GM18499 (cell line): Measurements from ENCODE around the gene CD14.
"Not testable (repeated sequence)": the region's sequence is repeated elsewhere in the genome, so short reads cannot be mapped to it uniquely, and the experiment has no call there.

Experiments used
- ATAC-seq: cut with Tn5 transposase; IDR thresholded peaks from one replicate; pipeline ENCODE4 v1.9.1; 2021; ENCODE audit warnings: moderate number of reproducible peaks; ENCODE audit not compliant: insufficient read depth, unreplicated experiment

Gene CD14

DNA sequence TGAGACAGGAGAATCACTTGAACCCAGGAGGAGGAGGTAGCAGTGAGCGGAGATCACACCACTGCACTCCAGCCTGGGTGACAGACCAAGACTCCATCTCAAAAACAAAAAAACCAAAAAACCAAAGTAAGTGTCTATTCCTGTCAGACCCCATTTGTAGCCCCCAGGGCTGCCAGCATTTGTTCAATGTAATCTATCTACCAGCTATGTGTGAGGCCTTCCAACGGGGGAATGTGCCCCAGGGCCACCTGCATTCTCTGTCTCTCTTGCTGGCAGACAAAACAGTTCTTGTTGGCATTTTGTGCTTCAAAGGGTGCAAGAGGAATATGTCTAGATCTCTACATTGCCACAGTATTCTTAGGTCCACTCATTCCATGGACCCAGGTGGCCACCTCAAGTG lies 34.1 kb downstream of the CD14 start:
- ATAC-seq, result no peak

DNA sequence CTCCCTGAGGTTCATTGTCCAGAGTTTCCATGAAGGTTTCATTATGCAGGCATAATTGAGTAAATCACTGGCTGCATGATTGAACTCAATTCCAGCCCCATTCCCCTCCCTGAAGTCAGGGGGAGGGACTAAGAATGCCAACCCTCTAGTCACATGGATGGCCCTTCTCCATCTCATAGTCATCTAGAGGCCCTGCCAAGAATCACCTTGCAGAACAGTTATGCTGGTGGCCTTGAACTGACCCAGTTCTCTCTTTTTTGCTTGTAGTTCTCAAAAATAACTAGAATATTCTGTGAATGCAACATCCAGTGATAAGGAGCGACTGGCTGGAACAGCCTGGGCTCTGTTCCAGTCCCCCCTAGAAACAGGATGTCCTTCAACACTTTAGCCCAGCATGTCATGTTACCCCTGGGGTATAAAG lies 36.6 kb downstream of the CD14 start:
- no peak for ATAC-seq

DNA sequence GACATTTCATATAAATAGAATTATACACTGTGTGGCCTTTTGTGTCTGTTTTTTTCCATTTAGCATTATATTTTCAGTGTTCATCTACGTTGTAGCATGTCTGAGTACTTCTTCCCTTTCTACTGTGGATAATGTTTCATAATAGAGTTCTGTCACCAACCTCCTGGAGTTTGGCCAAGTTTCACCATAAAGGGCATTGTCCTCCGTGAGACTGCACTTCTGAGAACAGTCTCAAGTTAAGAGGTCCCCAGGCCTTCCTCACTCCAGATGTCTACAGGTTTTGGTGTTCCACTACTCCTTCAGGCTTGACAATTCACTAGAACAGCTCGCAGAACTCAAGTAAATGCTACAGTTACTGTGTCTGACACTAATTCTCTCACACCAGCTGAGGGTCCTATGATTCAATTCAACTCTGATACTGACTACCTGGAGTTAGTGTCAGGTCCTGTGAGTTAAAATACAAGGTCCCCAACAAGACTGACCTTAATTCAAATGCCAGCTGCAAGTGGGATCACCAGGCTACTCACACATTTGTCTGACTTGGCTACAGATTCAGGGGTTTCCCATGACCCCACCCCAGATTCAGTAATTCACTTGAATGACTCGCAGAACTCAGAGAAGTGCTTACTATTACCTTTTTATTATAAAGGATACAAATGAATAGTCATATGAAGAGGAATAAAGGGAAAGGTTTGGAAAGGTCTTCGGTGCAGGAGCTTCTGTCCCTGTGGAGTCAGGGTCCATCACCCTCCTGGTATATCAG lies 37.3 kb downstream of the CD14 start:
- no peak for ATAC-seq

DNA sequence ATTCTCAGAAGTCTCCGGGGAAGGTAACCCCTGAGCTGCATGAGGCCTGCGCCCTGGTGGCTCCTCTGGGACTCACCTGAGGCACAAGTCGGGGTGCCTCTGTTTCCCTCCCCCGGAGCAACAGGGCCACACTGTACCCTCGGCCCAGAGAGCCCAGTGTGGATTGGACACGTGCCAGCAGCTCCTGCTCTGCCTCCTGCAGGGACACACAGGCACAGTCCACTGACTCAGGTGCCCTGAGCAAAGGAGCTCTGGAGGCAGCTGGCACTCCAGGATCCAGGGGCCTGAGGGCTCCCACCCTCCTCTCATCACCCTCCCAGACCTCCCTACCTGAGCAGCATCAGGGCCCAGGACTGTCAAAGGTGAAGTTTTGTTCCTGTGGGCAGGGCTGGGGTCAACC lies 38.8 kb downstream of the CD14 start:
- no peak for ATAC-seq

DNA sequence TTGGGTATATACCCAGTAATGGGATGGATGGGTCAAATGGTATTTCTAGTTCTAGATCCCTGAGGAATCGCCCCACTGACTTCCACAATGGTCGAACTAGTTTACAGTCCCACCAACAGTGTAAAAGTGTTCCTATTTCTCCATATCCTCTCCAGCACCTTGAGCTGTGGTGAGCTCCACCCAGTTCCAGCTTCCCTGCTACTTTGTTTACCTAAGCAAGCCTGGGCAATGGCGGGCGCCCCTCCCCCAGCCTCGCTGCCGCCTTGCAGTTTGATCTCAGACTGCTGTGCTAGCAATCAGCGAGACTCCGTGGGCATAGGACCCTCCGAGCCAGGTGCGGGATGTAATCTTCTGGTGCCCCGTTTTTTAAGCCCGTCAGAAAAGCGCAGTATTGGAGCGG lies 39.9 kb downstream of the CD14 start:
- ATAC-seq, result not testable (repeated sequence)

DNA sequence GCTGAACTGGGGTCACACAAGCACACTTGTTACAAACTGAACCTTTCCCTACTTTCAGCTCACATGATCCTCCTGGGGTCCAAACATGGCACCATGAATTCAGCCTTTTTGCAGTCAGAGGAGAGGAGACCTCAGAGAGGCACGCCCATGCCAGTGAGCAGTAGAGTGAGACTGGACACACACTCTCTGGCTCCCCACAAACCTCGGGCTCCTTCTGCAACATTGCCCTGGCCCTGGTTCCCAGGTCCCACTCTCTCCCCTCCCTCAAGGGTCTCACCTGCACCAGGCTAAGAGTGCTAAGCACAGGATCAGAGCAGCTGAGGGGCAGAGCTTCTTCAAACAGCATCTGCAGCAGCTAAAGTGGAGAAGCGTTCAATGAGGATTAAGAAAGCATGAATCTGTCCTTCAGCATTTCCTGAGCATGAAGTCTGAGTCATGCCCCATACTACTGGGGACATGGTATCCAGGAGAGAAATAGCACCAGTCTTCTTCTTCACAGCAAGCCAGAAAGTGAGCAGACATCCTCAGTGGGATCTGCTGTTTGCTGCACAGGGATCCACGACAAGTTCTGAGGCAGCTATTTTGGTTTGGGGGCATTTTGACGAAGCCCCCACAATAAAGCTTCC lies 41.1 kb downstream of the CD14 start:
- no peak for ATAC-seq

DNA sequence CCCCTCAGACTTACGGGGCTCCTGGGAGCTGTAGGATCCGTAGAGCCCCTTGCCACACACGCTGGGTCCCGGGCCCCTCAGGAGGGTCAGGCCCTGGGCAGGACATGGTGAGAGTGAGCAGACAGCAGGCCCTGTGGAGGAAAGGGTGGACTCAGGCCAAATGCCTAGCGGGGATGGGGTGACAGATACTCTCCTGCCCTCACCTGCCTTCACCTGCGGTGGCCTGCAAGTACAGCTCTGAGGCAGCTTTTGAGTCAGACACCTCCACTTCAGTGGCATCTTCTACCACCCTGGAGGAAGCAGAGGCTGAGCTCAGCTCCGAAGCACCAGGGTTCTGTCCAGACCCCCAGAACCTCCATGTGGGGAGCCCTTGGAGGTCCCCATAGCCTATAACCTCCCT lies 42.1 kb downstream of the CD14 start:
- no peak for ATAC-seq

DNA sequence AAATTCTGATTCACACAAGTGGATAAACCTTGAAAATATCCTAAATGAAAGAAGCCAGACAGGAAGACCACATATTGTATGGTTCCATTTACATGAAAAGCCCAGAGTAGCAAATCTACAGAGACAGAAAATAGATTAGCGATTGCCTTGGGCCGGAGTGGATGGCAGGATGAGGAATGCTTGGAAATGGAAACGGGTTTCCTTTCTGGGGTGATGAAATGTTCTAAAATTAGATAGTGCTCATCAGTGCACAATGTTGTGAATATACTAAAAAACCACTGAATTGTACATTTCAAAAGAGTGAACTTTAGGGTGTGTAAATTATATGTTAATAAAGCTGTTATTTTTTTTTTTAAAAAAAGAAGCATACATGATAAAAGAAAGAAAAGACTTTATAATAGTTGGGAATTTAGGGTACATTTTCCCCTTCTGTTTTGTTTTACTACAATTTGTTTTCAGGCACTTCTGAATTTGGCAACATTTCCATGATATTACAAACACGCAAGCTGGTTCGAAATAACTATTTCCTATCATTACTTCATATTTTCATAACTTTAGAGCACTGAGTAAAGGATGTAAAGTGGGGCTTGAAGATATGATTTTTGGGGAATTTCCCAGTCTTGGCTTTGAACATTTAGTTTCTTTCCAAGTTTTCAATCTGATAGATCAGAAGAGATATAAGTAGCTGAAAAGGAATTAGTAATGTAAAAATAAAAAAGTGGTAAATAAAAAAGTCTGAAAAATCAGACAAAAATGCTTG lies 44.5 kb downstream of the CD14 start:
- no peak for ATAC-seq

DNA sequence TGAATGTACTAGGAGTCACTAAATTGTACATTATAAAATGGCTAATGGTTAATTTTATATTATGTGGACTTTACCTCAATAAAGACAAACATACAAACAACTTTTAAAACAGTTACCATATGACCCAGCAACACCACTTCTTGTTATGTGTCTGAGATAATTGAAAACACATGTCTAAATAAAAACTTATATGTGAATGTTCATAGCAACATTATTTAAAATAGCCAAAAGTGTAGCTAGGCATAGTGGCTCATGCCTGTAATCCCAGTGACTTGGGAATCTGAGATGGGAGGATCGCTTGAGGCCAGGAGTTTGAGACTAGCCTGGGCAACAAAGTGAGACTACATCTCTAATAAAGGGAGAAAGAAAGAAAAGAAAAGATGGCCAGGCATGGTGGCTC lies 45.5 kb downstream of the CD14 start:
- ATAC-seq, result no peak
